A673 (cell line): ENCODE data around the gene MICAL2. TPM values are rescaled to one million over a fixed set of nuclear protein-coding genes. Genes with fewer than 3 reads are reported as not detected.

Experiments
- BruUV-seq: library from RNA; stranded (reverse); fragments of 400-500 nt; replicated peaks from 2 replicates; lab custom pipeline; 2021; lab: Mats Ljungman, UMichigan
- CTCF ChIA-PET: fragments of 300-600 bp; sonication (Branson Sonifier 250); formaldehyde crosslinking; loops from one replicate; lab custom pipeline; 2022; ENCODE audit warnings: antibody characterized with exemption; lab: Charles Lee
- POLR2A ChIA-PET: fragments of 300-600 bp; sonication (Branson Sonifier 250); formaldehyde crosslinking; loops from one replicate; lab custom pipeline; 2022; ENCODE audit warnings: antibody characterized with exemption; ENCODE audit not compliant: low non-redundant PET; lab: Charles Lee
- DNase-seq: peaks from one replicate; pipeline ENCODE4 v3.0.0-alpha.2; 2015; ENCODE audit warnings: low spot score
- H3K27ac ChIP-seq: fragments of 200-600 bp; sonication (generic); 2 replicates; pipeline ENCODE4 v1.5.1; 2016; ENCODE audit warnings: mixed run types, low read depth, mild to moderate bottlenecking, mixed read lengths, antibody characterized with exemption, low read length; ENCODE audit not compliant: poor library complexity, severe bottlenecking
- H3K27me3 ChIP-seq: fragments of 200-600 bp; sonication (generic); replicated peaks from 2 replicates; pipeline ENCODE4 v1.6.1; 2017; ENCODE audit warnings: mixed run types, low read depth, mild to moderate bottlenecking, mixed read lengths, antibody characterized with exemption, low read length; ENCODE audit not compliant: insufficient read depth, poor library complexity
- H3K36me3 ChIP-seq: fragments of 200-600 bp; sonication (generic); 2 replicates; pipeline ENCODE4 v1.6.1; 2016; ENCODE audit warnings: mixed run types, mild to moderate bottlenecking, mixed read lengths, antibody characterized with exemption, low read length; ENCODE audit not compliant: insufficient read depth, poor library complexity, severe bottlenecking
- H3K4me1 ChIP-seq: fragments of 200-600 bp; sonication (generic); 2 replicates; pipeline ENCODE4 v1.6.1; 2017; ENCODE audit warnings: mixed run types, mild to moderate bottlenecking, mixed read lengths, antibody characterized with exemption, low read length; ENCODE audit not compliant: insufficient read depth, poor library complexity, severe bottlenecking
- H3K4me3 ChIP-seq: fragments of 200-600 bp; sonication (generic); 2 replicates; pipeline ENCODE4 v1.5.1; 2016; ENCODE audit warnings: low read depth, mixed run types, mild to moderate bottlenecking, mixed read lengths, low read length; ENCODE audit not compliant: poor library complexity, severe bottlenecking
- H3K9me3 ChIP-seq: fragments of 200-600 bp; sonication (generic); 2 replicates; pipeline ENCODE4 v1.6.1; 2016; ENCODE audit warnings: mixed run types, low read depth, mild to moderate bottlenecking, mixed read lengths, antibody characterized with exemption, low read length; ENCODE audit not compliant: poor library complexity, severe bottlenecking
- CTCF ChIP-seq: fragments of 300-800, 200-600 bp; sonication (generic); conservative IDR thresholded peaks from 2 replicates; pipeline ENCODE4 v1.5.1; 2017; ENCODE audit warnings: low read depth, mild to moderate bottlenecking, antibody characterized with exemption, low read length, moderate library complexity, mixed read lengths
- EZH2 ChIP-seq: fragments of 200-600 bp; sonication (generic); IDR thresholded peaks from 2 replicates; pipeline ENCODE4 v1.6.1; 2017; ENCODE audit warnings: borderline replicate concordance, low read depth, mild to moderate bottlenecking, mixed read lengths, antibody characterized with exemption, low read length; ENCODE audit not compliant: poor library complexity, severe bottlenecking
- intact Hi-C: fragments of 100-400 bp; cut with micrococcal nuclease; formaldehyde crosslinking; loops from one replicate; pipeline ENCODE4 v1.10.0; 2022; ENCODE audit not compliant: unreplicated experiment
- total RNA-seq: library from RNA; stranded (reverse); gene quantifications from 2 replicates; pipeline ENCODE4 v1.2.3, GENCODE V29; 2021

MICAL2 gene
- total RNA-seq, 1 experiment from 2014 or later, result 1.1 TPM

GRCh38 chr11:12137938-12138731 is 27.7 kb downstream of the MICAL2 start:
- no peak for TF ChIP-seq EZH2
- no peak for TF ChIP-seq CTCF
- Histone ChIP-seq H3K9me3 (no peaks in the 10 kb centered on the region), H3K36me3 (no peaks in the 10 kb centered on the region), H3K27ac (no peak overlapping the region), H3K27me3 (no peaks in the 10 kb centered on the region), H3K4me1 (no peaks in the 10 kb centered on the region), H3K4me3 (no peak overlapping the region)
- ChIA-PET CTCF (no interaction called here), POLR2A (no interaction called here)
- no TSS peak for BruUV-seq
- intact Hi-C loops, result no loop called here
- DNase-seq, result no peak

- POLR2A ChIA-PET, result no interaction called here
- intact Hi-C loops, result no loop called here
Observed at GRCh38 chr11:12139144-12139881, 28.9 kb downstream of the MICAL2 start.

More at GRCh38 chr11:12139144-12139881, 28.9 kb downstream of the MICAL2 start:
- CTCF ChIA-PET, result no interaction called here
- Histone ChIP-seq H3K36me3 (no peaks in the 10 kb centered on the region), H3K27ac (no peak overlapping the region), H3K27me3 (no peaks in the 10 kb centered on the region), H3K4me3 (no peak overlapping the region), H3K9me3 (no peaks in the 10 kb centered on the region), H3K4me1 (no peaks in the 10 kb centered on the region)
- BruUV-seq, result no TSS peak
- DNase-seq, result no peak
- TF ChIP-seq EZH2 (no peak), CTCF (no peak)
